GM18526 (cell line): ENCODE data around the gene ETNK2.

Experiments used
- POLR2A ChIP-seq: IDR thresholded peaks from 3 replicates; pipeline ENCODE4 v1.6.1; 2011; ENCODE audit not compliant: insufficient read length; ENCODE audit errors: extremely low read depth

Gene ETNK2

DNA sequence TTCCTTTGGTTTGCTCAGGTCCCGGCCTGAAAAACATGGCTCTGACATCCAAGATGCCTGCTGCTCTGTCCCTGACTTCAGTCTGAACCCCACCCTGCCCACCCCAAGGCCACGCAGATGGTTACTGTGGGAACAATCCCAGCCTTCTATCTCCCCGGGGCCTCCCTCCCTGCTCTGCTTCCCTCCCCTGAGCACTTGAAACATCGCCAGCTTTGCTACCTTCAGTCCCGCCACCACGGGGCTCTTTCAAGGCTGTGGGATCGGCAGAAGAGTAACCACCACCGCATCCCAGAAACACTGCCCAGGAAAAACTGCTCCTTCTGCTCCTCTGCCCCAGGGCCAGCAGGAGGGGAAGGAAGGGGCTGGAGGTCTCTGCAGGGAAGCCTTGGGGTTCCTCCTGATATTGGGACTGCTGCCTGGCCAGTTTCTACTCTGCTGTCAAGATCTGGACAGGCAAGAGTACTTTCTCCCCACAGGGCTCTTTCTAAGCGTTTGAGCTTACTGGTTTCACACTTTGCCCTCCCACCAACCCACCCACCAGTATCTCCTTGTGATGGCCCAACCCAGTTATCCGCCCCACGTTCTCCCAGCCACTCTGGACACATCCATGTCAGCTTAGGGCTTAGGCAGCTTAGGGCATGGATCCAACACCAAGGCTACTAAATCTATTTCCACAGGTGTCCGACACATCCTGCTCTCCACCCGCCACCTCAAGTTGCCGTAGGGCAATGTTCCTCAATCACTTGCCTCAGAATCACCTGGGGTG is 8.4 kb downstream of the ETNK2 start:
- TF ChIP-seq POLR2A = no peak

DNA sequence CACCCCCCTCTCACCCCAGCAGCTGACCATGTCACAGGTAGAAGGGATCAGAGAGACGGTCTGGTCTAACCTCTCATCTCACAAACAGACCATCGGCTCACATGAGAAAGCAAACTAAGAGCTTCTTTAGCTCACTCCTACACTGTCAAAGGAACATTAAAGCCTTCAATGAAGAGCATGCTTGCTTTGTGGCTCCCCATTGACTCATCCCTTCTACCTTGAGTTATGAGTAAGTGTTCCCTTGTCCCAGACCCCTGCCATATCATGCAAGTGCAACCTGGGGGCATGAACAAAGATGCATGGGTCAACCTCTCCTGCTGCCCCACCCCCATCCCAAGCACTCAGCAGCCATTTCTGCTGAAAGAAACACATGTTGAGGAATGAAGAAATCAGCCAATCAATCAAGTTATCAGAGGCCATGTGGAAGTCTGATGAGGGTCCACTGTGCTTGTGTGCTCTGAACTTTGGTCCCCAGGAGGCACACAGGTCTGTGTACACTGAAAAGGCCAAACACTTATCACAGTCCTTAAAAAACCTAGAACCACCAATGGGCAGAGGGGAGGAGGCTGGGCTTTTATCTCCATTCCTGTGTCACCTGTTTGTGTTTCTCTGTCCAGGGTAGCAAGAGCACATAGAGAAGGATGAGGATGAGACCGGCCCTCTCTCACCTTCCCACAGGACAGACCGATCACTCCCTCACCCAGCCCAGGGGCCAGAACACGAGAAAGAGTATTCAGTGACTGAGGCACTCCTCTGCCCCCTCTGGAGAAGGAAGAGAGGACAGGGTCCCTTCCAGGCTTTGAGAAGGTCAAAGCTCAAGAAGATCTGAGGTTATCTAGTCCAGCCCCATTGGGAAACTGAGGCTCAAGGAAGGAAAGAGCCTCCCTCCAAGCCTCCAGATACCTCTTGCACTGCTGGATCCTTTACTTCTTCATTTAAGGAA is 9.5 kb downstream of the ETNK2 start:
- TF ChIP-seq POLR2A = no peak

DNA sequence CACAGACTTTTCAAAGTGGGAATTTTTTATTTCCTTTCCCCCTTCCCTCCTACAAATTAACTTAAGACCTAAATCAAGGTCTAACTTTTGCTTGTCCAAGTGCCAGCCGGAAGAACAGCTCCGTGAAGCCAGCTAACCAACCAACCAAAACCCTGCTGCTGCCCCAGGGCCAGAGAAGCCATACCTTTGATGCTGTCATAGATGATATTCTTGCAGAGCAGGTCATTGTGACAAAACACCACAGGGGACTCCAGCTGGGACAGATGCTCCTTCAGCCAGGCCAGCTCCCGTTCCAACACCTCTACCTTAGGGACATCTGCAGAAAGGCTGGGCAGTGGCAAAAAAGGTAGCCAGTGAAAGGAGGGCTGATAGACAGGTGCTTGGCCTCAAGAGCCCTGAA is 10.7 kb downstream of the ETNK2 start:
- no peak for TF ChIP-seq POLR2A

DNA sequence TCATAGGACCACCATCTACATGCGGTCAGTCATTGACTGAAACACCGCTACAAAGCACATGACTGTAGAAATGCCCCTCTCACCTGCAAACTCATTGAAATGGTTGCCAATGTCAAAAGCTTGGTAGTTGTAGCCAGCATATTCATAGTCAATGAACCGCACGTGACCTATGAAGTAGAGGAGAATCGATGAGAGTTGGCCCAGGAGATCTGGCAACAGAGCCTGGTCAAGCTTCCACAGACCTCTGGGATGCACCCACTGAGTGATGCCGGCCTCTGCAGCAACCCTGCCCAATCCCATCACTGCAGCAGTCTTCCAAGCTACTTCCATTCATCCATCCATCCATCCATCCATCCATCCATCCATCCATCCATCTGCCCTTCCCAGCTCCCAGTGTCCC is 11.9 kb downstream of the ETNK2 start:
- no peak for TF ChIP-seq POLR2A

DNA sequence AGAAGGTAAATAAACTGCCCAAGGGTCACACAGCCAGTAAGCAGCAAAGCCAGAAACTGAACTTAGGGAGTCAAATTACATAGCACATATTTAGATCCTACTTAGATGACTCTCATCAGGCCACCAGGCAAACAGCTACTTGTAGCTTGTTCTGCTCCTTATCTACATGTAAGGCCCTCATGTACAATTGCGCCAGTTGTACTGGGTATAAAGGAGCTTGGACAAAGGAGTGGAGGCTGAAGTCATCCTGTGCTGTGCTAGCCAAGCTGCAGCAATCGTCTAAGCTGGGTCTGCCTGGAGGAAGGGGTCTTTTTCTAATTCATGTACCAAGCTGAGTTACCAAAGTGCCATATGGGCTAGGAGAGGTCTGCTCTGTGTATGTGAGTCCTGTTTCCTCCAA is 12.8 kb downstream of the ETNK2 start:
- TF ChIP-seq POLR2A = no peak

DNA sequence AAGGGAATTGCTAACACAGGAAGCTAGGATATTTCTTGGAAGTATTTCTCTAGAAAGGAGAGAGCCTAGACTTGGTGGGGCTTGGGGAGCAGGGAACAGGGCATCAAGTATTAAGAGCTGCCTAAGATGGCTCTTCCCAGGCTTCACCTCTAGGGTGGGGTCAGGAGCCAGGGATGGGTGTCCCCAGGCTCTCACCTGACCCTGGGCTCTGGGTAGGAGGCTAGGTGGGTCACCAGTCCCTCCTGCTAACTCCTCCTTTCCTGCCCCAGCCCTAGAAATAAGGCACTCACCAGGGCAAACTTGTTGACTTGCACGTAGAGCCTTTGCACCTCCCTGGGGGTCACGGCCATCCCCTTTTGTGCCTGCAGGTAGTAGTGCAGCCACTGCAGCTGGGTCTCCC is 15.0 kb downstream of the ETNK2 start:
- no peak for TF ChIP-seq POLR2A

DNA sequence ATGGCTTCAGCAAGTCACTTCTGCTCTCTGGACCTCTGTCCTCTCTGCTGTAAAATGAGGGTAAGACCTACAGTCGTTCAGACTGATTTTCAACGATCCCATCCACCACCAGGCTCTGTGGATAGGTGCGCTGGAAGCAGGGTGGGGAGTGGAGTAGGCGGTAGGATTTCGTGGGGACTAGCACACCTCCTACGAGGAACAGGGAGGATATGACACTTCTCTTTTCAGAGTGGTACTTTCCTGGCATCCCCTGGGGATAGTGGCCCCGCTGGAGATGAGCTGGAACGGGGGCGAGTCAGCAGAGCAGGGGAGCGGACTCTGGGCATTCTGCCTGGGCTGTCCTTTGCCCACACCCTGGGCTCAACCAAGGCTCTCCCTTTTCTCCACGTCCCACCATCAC is 17.7 kb downstream of the ETNK2 start:
- no peak for TF ChIP-seq POLR2A

DNA sequence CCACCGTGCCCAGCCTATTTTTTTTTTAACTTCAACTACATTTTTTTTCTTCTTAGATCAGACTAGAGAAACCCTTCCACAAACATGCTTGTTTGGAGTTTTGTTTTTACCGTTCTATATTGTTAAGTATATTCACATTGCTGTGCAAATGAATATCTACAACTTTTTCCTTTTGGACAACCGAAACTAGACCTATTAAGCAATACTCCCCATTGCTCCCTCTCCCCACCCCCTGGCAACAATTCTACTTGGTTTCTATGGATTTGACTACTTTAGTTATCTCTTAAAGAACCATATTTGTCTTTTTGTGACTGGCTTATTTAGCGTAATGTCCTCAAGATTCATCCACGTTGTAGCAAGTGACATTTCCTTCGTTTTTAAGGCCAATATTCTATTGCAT is 19.1 kb downstream of the ETNK2 start:
- no peak for TF ChIP-seq POLR2A

DNA sequence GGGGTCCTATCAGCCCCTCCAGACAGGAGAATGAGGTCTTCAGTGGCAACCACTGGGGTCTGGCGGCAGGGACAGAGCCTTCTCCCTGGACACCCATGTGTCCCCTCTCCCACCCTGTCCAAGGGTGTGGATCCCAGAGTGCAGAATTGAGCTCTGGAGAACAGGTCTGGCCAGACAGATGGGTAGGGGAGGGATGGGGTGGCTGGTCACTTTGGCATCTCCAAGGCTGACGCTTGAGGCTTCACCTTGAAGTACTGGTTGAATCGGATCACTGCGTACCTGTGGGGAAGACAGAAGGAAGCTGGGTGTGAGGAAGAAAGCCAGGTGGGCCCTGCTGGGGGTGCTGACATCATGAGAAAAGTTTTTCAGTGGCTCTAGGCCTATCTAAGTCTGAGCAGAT is 19.9 kb downstream of the ETNK2 start:
- TF ChIP-seq POLR2A = no peak

DNA sequence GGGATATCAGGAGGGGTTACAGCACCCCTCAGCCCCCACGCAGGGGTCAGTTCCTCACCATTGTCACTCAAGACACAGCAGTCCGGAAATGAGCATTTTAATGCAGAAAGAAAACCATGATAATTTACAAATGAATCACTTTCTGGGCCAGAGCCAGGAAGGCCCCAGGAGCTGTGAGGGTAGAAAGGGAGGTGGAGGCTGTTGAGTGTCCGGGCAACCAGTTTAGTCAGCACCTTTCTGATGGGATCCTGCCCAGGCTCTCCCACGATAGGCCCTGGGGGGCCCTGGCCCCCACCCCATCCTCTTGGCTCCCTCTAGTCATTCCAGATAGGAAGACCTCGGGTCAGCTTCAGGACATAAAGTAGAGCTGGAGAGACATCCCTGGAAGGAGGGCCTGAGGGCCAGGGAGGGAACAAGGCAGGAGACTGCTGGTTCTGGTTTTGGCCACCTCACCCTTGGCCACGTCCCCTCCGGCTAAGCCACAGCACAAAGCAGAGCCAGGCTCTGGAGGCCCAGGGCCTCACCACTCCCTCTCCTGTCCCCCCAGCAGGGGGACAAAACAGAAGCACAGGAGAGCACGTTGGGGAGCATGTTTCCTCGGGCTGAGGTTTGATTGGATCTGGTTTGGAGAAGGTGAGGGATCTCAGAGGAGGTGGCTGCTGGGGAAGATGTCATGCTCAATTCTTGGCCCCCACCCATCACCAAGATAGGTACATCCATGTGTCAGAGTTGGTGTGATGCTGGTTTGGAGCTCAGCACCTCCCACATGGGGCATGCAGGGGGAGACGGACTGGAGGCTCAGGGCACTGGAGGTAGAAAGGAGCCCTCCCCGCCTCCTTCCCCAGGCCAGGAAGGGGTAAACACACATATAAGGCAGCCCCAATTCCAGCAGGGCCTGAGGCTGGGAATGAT is 20.6 kb downstream of the ETNK2 start:
- no peak for TF ChIP-seq POLR2A

DNA sequence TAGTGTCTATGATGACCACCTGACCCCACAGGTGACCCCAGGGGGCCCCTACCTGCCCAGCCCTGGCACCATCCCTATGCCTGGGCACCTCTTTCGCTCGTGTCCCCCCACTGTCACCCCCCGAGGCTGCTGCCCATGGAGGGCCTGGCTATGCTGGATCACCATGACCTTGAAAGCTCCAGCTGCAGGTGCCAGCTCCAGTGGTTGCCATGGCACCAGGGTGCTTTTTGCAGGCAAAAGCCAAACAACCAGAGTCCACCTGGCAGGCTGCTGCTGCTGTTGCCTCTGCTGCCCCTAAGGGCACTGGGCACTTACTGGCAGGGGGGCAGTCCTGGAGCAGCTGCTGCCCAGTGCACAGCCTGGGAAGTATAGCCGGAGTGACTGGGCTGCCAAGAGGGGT is 21.7 kb downstream of the ETNK2 start:
- no peak for TF ChIP-seq POLR2A

DNA sequence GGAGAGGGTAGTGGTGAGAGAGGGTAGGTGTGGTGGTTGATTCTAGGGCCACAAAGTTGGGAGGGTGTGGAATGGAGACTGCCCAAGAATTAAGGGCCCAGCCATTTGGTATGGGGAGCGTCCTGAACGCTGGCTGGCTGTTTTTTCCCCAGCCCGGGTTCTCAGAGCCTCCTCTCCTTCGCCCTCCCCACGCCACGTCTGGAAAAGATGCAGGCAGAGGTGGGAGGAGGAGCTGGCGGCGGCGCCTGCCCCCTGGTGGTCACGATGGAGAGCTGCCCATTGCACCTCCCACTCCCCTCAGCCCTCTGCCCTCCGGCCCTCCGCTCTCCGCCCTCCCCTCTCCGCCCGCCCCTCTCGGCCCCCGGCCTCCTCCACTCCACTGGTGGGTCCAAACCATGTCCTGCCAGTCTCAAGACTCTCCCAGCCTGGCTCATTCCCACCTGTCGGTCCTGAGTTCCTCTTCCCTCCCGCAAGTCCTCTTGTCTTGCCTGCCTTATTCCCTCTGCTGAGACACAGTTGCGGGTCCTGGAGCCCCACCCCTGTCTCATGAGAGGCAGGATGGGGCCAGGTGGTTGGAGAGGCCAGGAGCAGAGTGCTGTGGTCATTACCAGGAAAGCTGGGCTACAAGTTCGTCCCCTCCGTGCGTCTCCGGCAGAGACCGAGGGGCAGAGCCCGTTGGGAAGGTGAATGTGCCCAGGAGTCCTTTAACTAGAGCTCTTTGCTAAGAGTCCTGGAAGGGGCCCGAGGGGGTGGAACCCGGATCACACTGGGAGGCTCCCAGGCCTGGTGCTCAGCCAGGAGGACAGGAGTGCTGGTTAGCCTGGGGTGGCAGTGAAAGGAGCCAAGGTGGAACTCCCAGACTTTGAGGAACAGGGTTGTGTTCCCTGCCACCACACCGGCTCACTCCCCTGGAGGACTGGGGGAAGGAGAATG is 22.6 kb downstream of the ETNK2 start:
- no peak for TF ChIP-seq POLR2A

DNA sequence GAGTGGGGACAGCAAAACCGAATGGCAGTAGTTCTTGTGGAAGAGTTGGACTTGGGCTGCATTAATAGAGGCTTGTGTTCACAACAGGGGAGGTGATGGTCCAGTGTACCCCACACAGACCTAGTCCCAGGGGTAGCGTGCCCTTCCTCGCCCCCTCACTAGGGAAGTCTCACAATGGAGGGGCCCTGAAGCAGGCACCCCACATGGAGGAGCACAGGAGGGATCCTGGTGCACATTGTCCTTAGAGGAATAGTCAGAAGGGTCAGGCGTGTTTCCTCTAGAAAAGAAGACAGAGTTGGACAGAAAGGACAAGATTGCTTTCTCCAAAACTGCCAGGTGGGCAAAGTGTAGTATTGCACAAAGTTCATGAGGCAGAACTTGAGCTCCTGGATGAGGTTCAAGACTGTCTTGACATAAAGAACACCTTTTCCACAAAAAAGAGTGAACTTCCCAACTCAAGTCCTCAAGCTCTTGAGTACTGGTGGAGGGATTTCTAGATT is 23.3 kb downstream of the ETNK2 start:
- TF ChIP-seq POLR2A = no peak
